Measurements from ENCODE around the gene NELFA. TPM values are rescaled to one million over a fixed set of nuclear protein-coding genes. Genes with fewer than 3 reads are reported as not detected.
A peak's percentile ranks its signal among the peaks of the same experiment; 100 is the strongest.

The NELFA gene
- total and polyA plus RNA-seq, 2 experiments from 2014 or later, result 54.4 to 71.4 TPM

DNA sequence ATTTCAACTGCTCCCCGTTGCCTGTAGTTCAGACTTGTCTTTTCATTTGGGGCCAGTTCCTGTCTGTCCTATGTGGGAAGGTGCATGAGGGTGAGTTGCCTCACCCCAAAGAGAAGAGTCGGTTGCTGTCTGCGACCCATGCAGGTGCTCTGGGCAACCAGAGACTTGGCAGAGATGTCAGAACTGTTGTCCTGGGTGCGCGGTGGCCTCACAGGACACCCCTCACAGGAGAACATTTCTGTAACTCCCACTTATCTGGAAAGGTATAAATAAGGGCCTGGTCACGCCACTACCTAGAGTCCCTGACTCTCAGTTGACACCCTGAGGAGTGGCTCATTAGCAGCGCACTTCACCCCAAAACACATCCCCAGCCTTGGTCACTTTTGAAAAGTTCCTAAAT, 40.6 kb upstream of the NELFA start:
- TF ChIP-seq, protein P1, sequence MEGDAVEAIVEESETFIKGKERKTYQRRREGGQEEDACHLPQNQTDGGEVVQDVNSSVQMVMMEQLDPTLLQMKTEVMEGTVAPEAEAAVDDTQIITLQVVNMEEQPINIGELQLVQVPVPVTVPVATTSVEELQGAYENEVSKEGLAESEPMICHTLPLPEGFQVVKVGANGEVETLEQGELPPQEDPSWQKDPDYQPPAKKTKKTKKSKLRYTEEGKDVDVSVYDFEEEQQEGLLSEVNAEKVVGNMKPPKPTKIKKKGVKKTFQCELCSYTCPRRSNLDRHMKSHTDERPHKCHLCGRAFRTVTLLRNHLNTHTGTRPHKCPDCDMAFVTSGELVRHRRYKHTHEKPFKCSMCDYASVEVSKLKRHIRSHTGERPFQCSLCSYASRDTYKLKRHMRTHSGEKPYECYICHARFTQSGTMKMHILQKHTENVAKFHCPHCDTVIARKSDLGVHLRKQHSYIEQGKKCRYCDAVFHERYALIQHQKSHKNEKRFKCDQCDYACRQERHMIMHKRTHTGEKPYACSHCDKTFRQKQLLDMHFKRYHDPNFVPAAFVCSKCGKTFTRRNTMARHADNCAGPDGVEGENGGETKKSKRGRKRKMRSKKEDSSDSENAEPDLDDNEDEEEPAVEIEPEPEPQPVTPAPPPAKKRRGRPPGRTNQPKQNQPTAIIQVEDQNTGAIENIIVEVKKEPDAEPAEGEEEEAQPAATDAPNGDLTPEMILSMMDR (IDR thresholded peaks at IDR 0.05; ENCODE audit: low read depth, low read length), result no peak
- no peak overlapping the region for H3K4me3 ChIP-seq

DNA sequence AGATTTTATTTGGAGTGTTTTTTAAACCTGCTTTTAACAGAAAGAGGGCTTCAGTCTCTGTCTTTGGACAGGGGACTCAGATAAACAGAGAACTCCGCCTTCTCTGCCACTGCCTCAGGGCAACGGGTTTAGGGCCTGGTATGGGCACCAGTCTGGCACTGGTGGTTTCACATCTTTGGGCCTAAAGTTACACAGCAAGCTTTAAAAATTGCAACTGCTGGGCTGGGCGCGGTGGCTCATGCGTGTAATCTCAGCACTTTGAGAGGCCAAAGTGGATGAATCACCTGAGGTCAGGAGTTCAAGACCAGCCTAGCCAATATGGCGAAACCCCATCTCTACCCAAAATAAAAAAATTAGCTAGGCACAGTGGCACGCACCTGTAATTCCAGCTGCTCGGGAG, 40.1 kb upstream of the NELFA start:
- Histone ChIP-seq H3K9me3 (ENCODE audit: low read depth) (no peaks in the 10 kb centered on the region), H3K36me3 (no peaks in the 10 kb centered on the region), H3K4me1 (ENCODE audit: low read depth) (no peaks in the 10 kb centered on the region), H3K27me3 (no peaks in the 10 kb centered on the region), H3K4me3 (no peak overlapping the region), H3K27ac (no peak overlapping the region)
- TF ChIP-seq, protein P1 (IDR thresholded peaks at IDR 0.05; ENCODE audit: low read depth, low read length), result no peak
- DNase-seq (ENCODE audit: low read depth in 1 of 2, low spot score in 1 of 2), result no peak

More for the DNA sequence above, 40.6 kb upstream of the NELFA start:
- Histone ChIP-seq H3K4me1 (ENCODE audit: low read depth) (no peaks in the 10 kb centered on the region), H3K27me3 (no peaks in the 10 kb centered on the region), H3K9me3 (ENCODE audit: low read depth) (no peaks in the 10 kb centered on the region), H3K36me3 (no peaks in the 10 kb centered on the region), H3K27ac (no peak overlapping the region)
- no peak for DNase-seq (ENCODE audit: low read depth in 1 of 2, low spot score in 1 of 2)

DNA sequence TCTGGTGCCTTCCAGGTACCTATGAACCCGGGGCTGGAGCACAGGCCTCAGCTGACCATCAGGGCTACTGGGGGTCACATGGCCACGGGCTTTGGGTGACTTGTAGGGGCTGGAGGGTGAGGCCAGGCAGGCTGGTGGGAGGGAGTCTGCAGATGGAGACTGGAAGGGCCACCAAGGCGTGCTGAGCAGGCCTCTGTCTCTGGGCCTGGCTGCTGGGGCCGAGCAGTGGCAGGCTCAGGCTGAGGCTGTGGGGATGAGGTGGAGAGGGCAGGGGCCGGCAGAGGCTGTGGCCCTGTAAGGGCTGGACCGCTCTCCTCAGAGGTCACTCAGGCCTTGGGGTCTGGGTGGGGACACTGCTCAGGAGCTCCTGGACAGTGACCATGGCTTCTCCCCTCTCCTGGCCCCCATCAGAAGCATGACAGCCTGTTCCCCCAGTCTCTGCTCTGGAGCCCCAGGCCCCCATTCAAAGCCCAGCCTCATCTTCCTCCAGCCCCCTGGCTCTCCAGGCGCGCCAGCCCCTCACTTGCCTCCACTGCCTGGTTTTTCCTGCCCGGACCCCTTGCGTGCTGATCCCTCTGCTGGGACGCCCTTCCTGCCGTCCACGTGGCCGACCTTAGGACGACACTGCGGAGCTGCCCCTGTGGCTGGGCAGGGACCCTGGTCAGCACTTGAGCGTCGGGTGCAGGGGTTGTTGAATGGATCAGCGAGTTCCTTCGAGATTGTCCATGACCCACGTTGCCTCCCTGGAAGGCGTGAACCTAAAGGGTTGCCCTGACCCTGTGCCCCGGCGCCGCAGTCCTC, 39.2 kb upstream of the NELFA start:
- no peak overlapping the region for H3K27ac ChIP-seq
- H3K9me3 ChIP-seq (ENCODE audit: low read depth), result no peaks in the 10 kb centered on the region
- no peaks in the 10 kb centered on the region for H3K36me3 ChIP-seq
- H3K27me3 ChIP-seq, result no peaks in the 10 kb centered on the region
- no peak for DNase-seq (ENCODE audit: low read depth in 1 of 2, low spot score in 1 of 2)
- TF ChIP-seq, protein P1 (IDR thresholded peaks at IDR 0.05; ENCODE audit: low read depth, low read length), result no peak
- no peak overlapping the region for H3K4me3 ChIP-seq
- no peaks in the 10 kb centered on the region for H3K4me1 ChIP-seq (ENCODE audit: low read depth)

DNA sequence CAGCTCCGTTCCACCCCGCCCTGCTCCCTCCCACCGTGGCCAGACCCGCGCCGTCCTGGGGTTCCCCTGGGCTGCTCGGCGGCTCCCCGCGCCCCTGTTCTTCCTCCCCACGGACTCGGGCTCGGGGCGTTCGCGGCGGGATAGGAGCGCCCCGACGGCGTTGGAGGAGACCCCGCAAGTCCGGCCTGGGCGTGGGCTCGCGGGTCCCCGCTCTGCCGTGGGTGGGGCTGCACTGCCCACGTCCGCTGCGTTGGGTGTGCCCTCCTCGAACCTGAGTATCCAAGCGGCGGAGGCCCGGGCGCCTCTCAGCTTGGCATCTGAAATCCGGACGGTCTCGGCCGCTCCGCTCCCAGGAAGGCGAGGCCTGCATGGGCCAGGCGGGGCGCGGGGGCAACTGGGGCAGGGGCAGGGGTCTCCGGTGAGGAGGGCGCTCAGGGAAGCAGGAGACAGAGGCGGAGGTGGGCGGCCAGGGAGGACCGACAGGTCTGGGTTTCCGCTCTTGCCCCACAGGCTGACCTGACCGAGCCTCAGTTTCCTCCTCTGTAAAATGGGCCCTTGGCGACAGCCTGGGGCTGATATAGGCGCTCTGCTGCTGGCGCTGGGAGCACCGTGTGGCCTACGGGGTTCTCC, 38.4 kb upstream of the NELFA start:
- DNase-seq (ENCODE audit: low read depth in 1 of 2, low spot score in 1 of 2), result no peak
- TF ChIP-seq, protein P1 (IDR thresholded peaks at IDR 0.05; ENCODE audit: low read depth, low read length), result no peak
- Histone ChIP-seq H3K27me3 (no peaks in the 10 kb centered on the region), H3K27ac (no peak overlapping the region), H3K36me3 (no peaks in the 10 kb centered on the region), H3K4me3 (no peak overlapping the region), H3K9me3 (ENCODE audit: low read depth) (no peaks in the 10 kb centered on the region), H3K4me1 (ENCODE audit: low read depth) (no peaks in the 10 kb centered on the region)

DNA sequence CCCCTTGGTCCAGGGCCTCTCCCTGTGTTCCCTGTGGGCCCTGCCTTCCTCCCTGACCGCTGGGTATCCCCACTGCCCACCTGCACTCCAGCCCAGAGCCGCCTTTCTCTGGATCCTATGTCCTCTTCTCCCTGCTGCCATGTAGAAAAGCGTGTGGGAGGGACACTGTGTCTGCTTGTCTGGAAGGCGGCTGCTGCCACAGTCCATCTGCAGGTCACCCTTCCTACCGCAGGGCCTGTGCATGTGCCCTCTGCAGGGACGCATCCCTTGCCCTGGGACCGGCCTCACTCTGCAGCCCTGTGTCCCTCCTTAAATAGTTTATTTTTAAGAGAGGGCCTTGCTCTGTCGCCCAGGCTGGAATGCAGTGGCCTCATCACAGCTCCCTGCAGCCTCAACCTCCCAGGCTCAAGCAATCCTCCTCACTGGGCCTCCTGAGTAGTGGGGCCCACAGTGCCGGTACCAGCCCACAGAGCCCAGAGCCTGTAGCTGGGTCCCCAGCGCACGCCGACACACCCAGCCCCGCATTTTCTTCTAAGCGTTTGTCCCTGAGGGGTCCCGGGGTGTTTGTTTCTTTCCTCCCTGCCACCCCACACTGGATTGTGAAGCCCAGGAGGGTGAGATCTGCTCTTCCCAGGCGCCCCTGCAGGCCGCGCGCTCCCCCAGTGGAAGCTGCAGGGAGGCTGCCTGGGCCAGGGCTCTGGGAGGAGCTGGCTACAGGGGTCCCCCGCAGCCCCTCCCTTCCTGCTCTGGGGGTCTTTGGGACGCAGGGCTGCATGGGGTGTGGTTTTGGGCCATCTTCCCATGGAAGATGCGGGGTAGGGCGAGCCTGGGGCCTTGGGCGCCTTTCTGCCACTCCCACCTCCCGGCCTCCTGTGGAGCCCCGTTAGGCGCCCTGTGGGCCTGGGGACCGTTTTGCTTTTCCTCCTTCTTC, 37.5 kb upstream of the NELFA start:
- Histone ChIP-seq H3K4me3 (no peak overlapping the region), H3K27me3 (peaks cover 2% of the 10 kb centered on the region), H3K36me3 (no peaks in the 10 kb centered on the region)

More for the DNA sequence above, 37.5 kb upstream of the NELFA start:
- Histone ChIP-seq H3K9me3 (ENCODE audit: low read depth) (no peaks in the 10 kb centered on the region), H3K4me1 (ENCODE audit: low read depth) (no peaks in the 10 kb centered on the region), H3K27ac (no peak overlapping the region)
- DNase-seq (ENCODE audit: low read depth in 1 of 2, low spot score in 1 of 2), result no peak
- TF ChIP-seq, protein P1 (IDR thresholded peaks at IDR 0.05; ENCODE audit: low read depth, low read length), result peak; percentile 32
